Germinal center (tissue), 1 donor: ENCODE results near the gene ZFP42.
"Not testable (repeated sequence)": the region's sequence is repeated elsewhere in the genome, so short reads cannot be mapped to it uniquely, and the experiment has no call there.

ENCODE experiments used
- DNase-seq: peaks from one replicate; pipeline ENCODE4 v3.0.0; 2012; ENCODE audit warnings: mixed read lengths, low spot score

ZFP42 gene

GRCh38 chr4:188021548-188022249, 26.1 kb downstream of the ZFP42 start:
- DNase-seq = no peak

- no peak for DNase-seq
Observed at GRCh38 chr4:188023682-188024081, 28.1 kb downstream of the ZFP42 start.

DNA sequence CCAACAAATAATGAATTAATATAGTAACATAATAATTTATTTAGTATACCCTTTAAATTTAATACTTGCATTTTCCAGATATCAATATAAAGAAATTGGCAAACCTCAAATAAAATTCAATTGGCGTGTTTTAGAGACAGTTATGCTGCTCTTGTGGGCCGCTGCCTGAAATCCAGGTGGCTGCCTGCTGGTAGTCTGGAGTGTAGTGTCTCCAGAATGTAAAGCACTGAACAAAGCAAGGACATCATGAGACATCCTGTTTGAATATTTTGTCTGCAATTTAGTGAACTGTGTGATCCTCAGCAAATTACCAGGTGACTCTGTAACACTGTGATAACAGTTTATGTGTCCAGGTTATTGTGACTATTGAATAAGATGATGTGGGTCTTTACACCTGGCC, 29.9 kb downstream of the ZFP42 start:
- DNase-seq = no peak

GRCh38 chr4:188029114-188029513, 33.5 kb downstream of the ZFP42 start:
- DNase-seq = no peak

DNA sequence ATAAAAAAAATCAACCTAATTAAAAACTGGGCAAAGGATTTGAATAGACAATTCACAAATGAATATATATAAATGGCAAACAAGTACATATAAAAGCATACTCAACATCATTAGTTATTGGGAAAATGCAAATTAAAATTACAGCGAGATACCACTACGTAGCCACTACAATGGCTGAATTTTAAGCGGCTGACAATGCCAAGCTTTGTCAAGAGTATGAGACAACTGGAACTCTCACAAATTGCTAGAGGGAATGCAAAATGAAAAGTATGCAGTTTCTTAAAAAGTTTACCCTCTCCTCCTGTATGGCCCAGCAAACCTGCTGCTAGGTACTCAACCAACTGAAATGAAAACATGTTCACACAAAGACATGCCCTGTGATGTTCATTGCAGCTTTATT, 34.8 kb downstream of the ZFP42 start:
- no peak for DNase-seq

GRCh38 chr4:188031751-188032150, 36.2 kb downstream of the ZFP42 start:
- no peak for DNase-seq

GRCh38 chr4:188032170-188032569, 36.6 kb downstream of the ZFP42 start:
- DNase-seq = no peak

DNA sequence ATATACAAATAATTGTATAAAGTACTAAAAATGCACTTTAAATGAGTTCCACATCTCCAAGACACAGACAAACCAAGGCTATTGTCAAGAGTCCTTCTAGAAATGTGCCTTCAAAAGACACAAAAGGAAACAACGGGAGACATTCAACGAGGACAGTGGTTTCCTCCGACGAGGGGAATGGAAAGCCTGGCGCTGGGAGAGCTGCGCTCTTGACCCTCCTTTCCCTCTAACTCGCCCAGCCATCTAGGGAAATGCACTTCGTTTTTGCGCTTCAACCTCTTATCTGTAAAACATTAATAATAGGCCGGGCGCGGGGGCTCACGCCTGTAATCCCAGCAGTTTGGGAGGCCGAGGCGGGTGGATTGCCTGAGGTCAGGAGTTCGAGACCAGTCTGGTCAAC, 37.0 kb downstream of the ZFP42 start:
- no peak for DNase-seq

- DNase-seq = no peak
Observed at GRCh38 chr4:188037003-188037713, 41.6 kb downstream of the ZFP42 start.

- no peak for DNase-seq
Observed at GRCh38 chr4:188041721-188042120, 46.1 kb downstream of the ZFP42 start.

DNA sequence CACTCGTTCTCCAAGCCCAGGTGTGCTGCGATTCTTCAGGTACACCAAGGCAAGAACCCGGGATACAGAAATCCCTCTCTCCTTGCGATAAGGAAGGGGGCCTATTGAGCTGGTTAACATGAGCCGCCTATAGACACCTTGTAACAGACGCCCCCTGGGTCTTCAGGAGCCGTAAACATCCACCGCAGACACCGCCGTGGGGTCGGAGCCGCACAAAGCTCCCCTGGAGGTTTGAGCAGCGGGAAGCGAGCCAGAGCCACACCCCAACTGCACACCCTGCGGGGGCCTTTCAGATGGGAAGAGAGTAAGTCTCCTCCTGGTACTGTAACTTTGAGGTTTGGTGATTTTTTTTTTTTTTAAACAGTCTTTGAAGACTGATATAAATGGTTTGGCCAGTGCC, 46.6 kb downstream of the ZFP42 start:
- no peak for DNase-seq

DNA sequence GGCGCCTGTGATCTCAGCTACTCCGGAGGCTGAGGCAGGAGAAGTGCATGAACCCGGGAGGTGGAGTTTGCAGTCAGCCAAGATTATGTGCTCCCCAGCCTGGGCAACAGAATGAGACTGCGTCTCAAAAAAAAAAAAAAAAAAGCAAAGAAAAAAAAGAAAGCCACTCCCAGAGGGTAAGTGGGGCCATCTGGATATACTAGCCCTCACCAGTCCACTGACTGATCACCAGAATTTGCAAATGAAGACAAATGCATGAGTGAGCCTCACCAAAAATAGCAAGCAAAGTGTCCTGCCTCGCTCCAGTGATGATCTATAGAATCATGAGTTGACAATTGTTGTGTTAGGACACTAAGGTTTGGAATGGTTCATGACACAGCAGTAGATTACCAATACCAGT, 47.6 kb downstream of the ZFP42 start:
- no peak for DNase-seq

GRCh38 chr4:188045461-188045860, 49.9 kb downstream of the ZFP42 start:
- DNase-seq = not testable (repeated sequence)

DNA sequence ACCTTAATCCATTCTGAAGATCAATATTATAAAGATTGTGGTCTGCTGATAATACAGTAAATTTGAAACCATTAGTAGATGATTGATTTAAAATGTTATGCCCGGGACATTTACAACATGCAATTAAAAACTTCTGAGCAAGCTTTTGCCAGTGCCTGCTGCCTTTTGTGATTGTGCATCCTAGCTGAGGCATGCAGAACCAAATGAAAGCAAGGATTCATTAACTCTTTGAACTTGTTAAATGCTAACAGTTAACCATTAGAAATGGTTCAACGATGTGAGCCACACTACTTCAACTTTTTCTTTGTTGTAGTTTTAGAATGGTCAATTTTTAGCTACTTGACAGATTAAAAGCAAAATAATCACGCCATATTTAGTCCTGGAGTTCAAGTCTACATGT, 51.1 kb downstream of the ZFP42 start:
- DNase-seq = no peak

GRCh38 chr4:188053302-188053701, 57.7 kb downstream of the ZFP42 start:
- DNase-seq = no peak
